Measurements from ENCODE around the gene TNFAIP8L1. TPM values are rescaled to one million over a fixed set of nuclear protein-coding genes. Genes with fewer than 3 reads are reported as not detected.
A peak's percentile ranks its signal among the peaks of the same experiment; 100 is the strongest.
"Not testable (repeated sequence)": the region's sequence is repeated elsewhere in the genome, so short reads cannot be mapped to it uniquely, and the experiment has no call there.

The TNFAIP8L1 gene
- total RNA-seq, 1 donor from 2014 or later = 0.64 TPM

GRCh38 chr19:4675346-4675745 lies 36.0 kb downstream of the TNFAIP8L1 start:
- H3K27ac ChIP-seq = no peak overlapping the region
- intact Hi-C loops (cut with DNase I) = no loop called here
- H3K36me3 ChIP-seq = peaks cover 40 to 47% of the 10 kb centered on the region in 2 donors
- H3K4me1 ChIP-seq = no peaks in the 10 kb centered on the region
- DNase-seq (ENCODE audit: low spot score in 2 of 2) = no peak
- H3K9me3 ChIP-seq = no peaks in the 10 kb centered on the region
- no peaks in the 10 kb centered on the region for H3K27me3 ChIP-seq
- TF ChIP-seq, protein P1, sequence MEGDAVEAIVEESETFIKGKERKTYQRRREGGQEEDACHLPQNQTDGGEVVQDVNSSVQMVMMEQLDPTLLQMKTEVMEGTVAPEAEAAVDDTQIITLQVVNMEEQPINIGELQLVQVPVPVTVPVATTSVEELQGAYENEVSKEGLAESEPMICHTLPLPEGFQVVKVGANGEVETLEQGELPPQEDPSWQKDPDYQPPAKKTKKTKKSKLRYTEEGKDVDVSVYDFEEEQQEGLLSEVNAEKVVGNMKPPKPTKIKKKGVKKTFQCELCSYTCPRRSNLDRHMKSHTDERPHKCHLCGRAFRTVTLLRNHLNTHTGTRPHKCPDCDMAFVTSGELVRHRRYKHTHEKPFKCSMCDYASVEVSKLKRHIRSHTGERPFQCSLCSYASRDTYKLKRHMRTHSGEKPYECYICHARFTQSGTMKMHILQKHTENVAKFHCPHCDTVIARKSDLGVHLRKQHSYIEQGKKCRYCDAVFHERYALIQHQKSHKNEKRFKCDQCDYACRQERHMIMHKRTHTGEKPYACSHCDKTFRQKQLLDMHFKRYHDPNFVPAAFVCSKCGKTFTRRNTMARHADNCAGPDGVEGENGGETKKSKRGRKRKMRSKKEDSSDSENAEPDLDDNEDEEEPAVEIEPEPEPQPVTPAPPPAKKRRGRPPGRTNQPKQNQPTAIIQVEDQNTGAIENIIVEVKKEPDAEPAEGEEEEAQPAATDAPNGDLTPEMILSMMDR (IDR thresholded peaks at IDR 0.05) = no peak
- H3K4me3 ChIP-seq = no peak overlapping the region

DNA sequence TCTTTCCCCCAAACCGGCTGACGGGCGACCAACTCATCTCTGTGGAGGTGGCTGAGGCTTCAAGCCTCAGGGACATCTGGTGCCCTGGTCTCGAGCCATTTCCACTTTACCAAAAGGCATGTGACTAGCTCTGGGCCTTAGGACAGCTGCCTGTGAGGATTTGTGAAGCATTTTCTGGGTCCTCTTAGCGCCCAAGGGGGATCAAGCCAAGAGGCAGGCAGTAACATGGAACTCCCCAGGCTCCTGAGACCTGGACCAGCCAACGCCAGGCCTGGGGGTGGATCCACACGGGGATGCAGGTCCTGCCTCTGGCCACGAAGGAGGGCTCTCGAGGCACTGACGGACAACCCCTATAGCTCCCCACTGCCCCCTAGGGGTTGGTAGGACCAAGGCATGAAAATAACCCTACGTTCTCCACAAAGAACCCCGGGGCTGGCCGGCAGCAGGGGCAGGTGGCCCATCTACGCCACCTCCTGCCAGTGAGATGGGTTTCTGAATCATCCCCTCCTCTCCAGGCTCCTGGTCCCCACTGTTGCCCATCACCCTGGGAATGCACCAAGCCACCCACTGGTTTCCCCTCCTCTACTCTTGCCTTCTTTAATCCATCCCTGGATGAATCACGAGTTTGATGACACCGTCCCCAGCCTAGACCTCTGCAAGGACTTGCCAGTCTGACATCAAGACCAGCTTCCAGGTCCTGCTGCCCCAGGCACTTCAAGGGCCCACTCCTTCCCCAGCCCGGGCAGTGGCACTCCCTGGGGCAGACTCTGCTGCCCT lies 37.8 kb downstream of the TNFAIP8L1 start:
- Histone ChIP-seq H3K27me3 (no peaks in the 10 kb centered on the region), H3K9me3 (no peaks in the 10 kb centered on the region), H3K4me3 (no peak overlapping the region), H3K27ac (no peak overlapping the region), H3K4me1 (no peaks in the 10 kb centered on the region), H3K36me3 (peaks cover 52 to 64% of the 10 kb centered on the region in 2 donors)
- TF ChIP-seq, protein P1 (IDR thresholded peaks at IDR 0.05) = peak in 2 of 3 experiments; percentile 26 to 31
- DNase-seq (ENCODE audit: low spot score in 2 of 2) = no peak
- intact Hi-C loops (cut with DNase I) = no loop called here

- no peak for DNase-seq (ENCODE audit: low spot score in 2 of 2)
Observed at GRCh38 chr19:4678881-4679790, 39.8 kb downstream of the TNFAIP8L1 start.

GRCh38 chr19:4680021-4680420 lies 40.7 kb downstream of the TNFAIP8L1 start:
- H3K9me3 ChIP-seq; H3K4me3 ChIP-seq; H3K4me1 ChIP-seq; DNase-seq (ENCODE audit: low spot score in 2 of 2); H3K27me3 ChIP-seq; H3K27ac ChIP-seq; intact Hi-C loops (cut with DNase I): not testable (repeated sequence)
- H3K36me3 ChIP-seq = peaks cover 77 to 90% of the 10 kb centered on the region in 2 donors

More at GRCh38 chr19:4678881-4679790, 39.8 kb downstream of the TNFAIP8L1 start:
- H3K27me3 ChIP-seq = no peaks in the 10 kb centered on the region
- intact Hi-C loops (cut with DNase I) = no loop called here
- peaks cover 72 to 84% of the 10 kb centered on the region in 2 donors for H3K36me3 ChIP-seq
- H3K27ac ChIP-seq = no peak overlapping the region
- TF ChIP-seq, protein P1 (IDR thresholded peaks at IDR 0.05) = no peak
- no peaks in the 10 kb centered on the region for H3K9me3 ChIP-seq
- H3K4me1 ChIP-seq = no peaks in the 10 kb centered on the region
- no peak overlapping the region for H3K4me3 ChIP-seq

DNA sequence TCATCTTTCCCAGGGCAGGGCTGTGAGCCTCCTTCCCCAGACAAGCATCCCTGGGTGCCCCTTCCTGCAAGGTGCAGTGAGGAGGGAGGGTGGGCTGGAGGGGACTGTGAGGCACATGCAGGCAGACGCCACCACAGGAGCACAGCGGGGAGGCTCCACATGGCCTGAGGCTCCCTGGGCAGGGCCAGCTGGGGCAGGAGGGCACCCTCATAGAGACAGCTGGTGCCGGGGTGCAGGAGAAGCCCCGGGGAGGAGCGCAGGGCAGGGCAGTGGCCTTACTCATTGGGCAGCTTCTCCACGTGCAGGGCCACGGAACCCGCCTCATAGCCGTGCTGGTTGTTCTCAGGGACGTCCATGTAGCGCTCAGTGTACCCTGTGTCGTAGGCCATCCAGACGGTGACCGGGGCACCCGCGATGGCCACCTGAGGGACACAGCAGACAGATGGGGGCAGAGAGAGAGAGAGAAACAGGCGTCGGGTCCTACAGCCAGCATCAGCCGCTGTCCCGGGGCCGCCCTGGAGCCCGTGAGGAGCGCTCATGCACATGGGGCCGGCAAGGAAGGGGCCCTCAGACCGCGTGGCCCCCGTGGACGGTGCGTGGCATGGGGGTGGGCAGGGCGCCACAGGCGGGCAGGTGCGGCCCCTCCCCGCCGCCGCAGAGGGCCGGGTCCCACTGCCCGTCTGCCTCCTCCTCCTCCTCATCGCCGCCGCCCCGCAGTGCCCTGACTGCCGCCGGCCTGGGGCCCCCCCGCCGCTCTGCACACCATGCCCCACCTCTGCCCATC lies 43.3 kb downstream of the TNFAIP8L1 start:
- Histone ChIP-seq H3K9me3 (no peaks in the 10 kb centered on the region), H3K4me1 (no peaks in the 10 kb centered on the region), H3K4me3 (no peak overlapping the region), H3K27me3 (no peaks in the 10 kb centered on the region), H3K36me3 (peaks cover 90 to 94% of the 10 kb centered on the region in 2 donors), H3K27ac (no peak overlapping the region)
- no peak for DNase-seq (ENCODE audit: low spot score in 2 of 2)
- TF ChIP-seq, protein P1 (IDR thresholded peaks at IDR 0.05) = no peak
- intact Hi-C loops (cut with DNase I) = no loop called here

Data from ascending aorta (tissue), 2 donors.